GM12878 (cell line): ENCODE measurements around the gene TBC1D19. TPM values are rescaled to one million over a fixed set of nuclear protein-coding genes. Genes with fewer than 3 reads are reported as not detected.

Experiments used
- ATAC-seq: fragments of 200-7000 bp; cut with Tn5 transposase; 3 replicates; pipeline ENCODE4 v1.9.1; 2020; ENCODE audit warnings: mild to moderate bottlenecking, moderate library complexity
- BruUV-seq: library from RNA; stranded (reverse); fragments of 400-500 nt; replicated peaks from 2 replicates; lab custom pipeline; 2021; lab: Mats Ljungman, UMichigan
- CTCF ChIA-PET: fragments of 300-600 bp; sonication (Branson Sonifier 250); formaldehyde crosslinking; extraction: SDS; loops from one replicate; lab custom pipeline; 2021; ENCODE audit warnings: inconsistent platforms; lab: Yijun Ruan, JAX
- POLR2A ChIA-PET: fragments of 350-600 bp; formaldehyde crosslinking; extraction: SDS; loops from one replicate; lab custom pipeline; 2021; ENCODE audit warnings: inconsistent platforms; lab: Charles Lee
- RAD21 ChIA-PET: fragments of 300-600 bp; sonication (Branson Sonifier 250); formaldehyde crosslinking; loops from one replicate; lab custom pipeline; 2023; ENCODE audit warnings: antibody characterized with exemption; ENCODE audit not compliant: unreplicated experiment; lab: Charles Lee
- SMC1A ChIA-PET: fragments of 300-600 bp; sonication (Branson Sonifier 250); formaldehyde crosslinking; loops from one replicate; lab custom pipeline; 2023; ENCODE audit not compliant: unreplicated experiment, uncharacterized antibody; lab: Charles Lee
- DNase-seq: peaks from one replicate; pipeline ENCODE4 v3.0.0-alpha.2; 2011; ENCODE audit warnings: low read depth, low spot score
- FAIRE-seq: peaks from 3 replicates; lab custom pipeline; 2011; peaks lifted over from hg19 to GRCh38; lab: Jason Lieb, UNC
- H2AFZ ChIP-seq: 2 replicates; pipeline ENCODE4 v1.6.0; 2011; ENCODE audit warnings: low read depth, low read length, control low read depth; ENCODE audit not compliant: control insufficient read depth
- H3K27ac ChIP-seq: 2 replicates; pipeline ENCODE4 v1.5.1; 2011; ENCODE audit warnings: control low read depth; ENCODE audit not compliant: control insufficient read depth, insufficient read depth
- H3K27me3 ChIP-seq, 2 experiments: replicated peaks in 1 of 2; 2 replicates each; pipeline versions ENCODE4 v1.6.0 to v1.6.1; 2011; ENCODE audit warnings: low read length in 1 of 2; ENCODE audit not compliant: control insufficient read depth in 2 of 2, insufficient read depth in 2 of 2
- H3K36me3 ChIP-seq, 2 experiments: 2 replicates each; pipeline ENCODE4 v1.5.1; 2011; ENCODE audit warnings: low read length in 1 of 2; ENCODE audit not compliant: control insufficient read depth in 2 of 2, insufficient read depth in 2 of 2
- H3K4me1 ChIP-seq: 2 replicates; pipeline ENCODE4 v1.6.1; 2011; ENCODE audit warnings: mild to moderate bottlenecking, low read length, moderate library complexity, mixed read lengths; ENCODE audit not compliant: control insufficient read depth, insufficient read depth
- H3K4me2 ChIP-seq: 2 replicates; pipeline ENCODE4 v1.6.0; 2011; ENCODE audit warnings: control low read depth; ENCODE audit not compliant: control insufficient read depth, insufficient read depth
- H3K4me3 ChIP-seq: fragments of 200-600 bp; sonication (generic); 2 replicates; pipeline ENCODE4 v1.5.1; 2016
- H3K79me2 ChIP-seq: 2 replicates; pipeline ENCODE4 v1.6.0; 2011; ENCODE audit warnings: low read length; ENCODE audit not compliant: control insufficient read depth, insufficient read depth
- H3K9ac ChIP-seq: 2 replicates; pipeline ENCODE4 v1.8.0; 2011; ENCODE audit warnings: low read length, control low read depth, mixed read lengths; ENCODE audit not compliant: control insufficient read depth, insufficient read depth
- H3K9me3 ChIP-seq: replicated peaks from 3 replicates; pipeline ENCODE4 v1.5.1; 2011; ENCODE audit warnings: mild to moderate bottlenecking, low read length; ENCODE audit not compliant: control insufficient read depth, insufficient read depth
- H4K20me1 ChIP-seq: 2 replicates; pipeline ENCODE4 v1.6.0; 2011; ENCODE audit not compliant: control insufficient read depth, insufficient read depth
- CHD1 ChIP-seq: IDR thresholded peaks from 2 replicates; pipeline ENCODE4 v1.6.1; 2012; ENCODE audit warnings: low read depth, low read length, improper control_type of control experiment
- ETV6 ChIP-seq, 2 experiments: fragments of 450-650 bp in 1 of 2; IDR thresholded peaks in 1 of 2; conservative IDR thresholded peaks in 1 of 2; 2 replicates each; pipeline ENCODE4 v1.6.1; 2014; ENCODE audit warnings: antibody characterized with exemption in 1 of 2, borderline replicate concordance in 1 of 2, low read depth in 1 of 2, mild to moderate bottlenecking in 1 of 2, moderate library complexity in 1 of 2
- HCFC1 ChIP-seq: fragments of 150-350 bp; IDR thresholded peaks from 2 replicates; pipeline ENCODE4 v1.6.1; 2014; ENCODE audit warnings: low read length
- IKZF1 ChIP-seq: fragments of 450-650 bp; conservative IDR thresholded peaks from 2 replicates; pipeline ENCODE4 v1.6.1; 2017; ENCODE audit warnings: antibody characterized with exemption, mild to moderate bottlenecking
- PAX5 ChIP-seq: IDR thresholded peaks from 2 replicates; pipeline ENCODE4 v1.6.1; 2011; ENCODE audit warnings: low read depth, low read length, borderline replicate concordance
- PAX8 ChIP-seq: fragments of 450-650 bp; IDR thresholded peaks from 2 replicates; pipeline ENCODE4 v1.6.1; 2017; ENCODE audit warnings: mild to moderate bottlenecking, moderate library complexity
- POLR2AphosphoS2 ChIP-seq: IDR thresholded peaks from 2 replicates; pipeline ENCODE4 v1.6.1; 2011; ENCODE audit warnings: low read depth, mild to moderate bottlenecking, low read length, improper control_type of control experiment, moderate library complexity
- RELA ChIP-seq: fragments of 450-650 bp; IDR thresholded peaks from 2 replicates; pipeline ENCODE4 v1.8.0; 2014; ENCODE audit warnings: borderline replicate concordance; ENCODE audit not compliant: partially characterized antibody
- SIX5 ChIP-seq: IDR thresholded peaks from 2 replicates; pipeline ENCODE4 v1.6.1; 2011; ENCODE audit warnings: mild to moderate bottlenecking, low read depth, low read length, moderate library complexity; ENCODE audit not compliant: severe bottlenecking
- SMAD5 ChIP-seq: IDR thresholded peaks from 2 replicates; pipeline ENCODE4 v1.6.1; 2016; ENCODE audit warnings: antibody characterized with exemption, low read depth
- STAT1 ChIP-seq: fragments of 450-650 bp; conservative IDR thresholded peaks from 2 replicates; pipeline ENCODE4 v1.6.1; 2014; ENCODE audit warnings: antibody characterized with exemption, mild to moderate bottlenecking
- ZSCAN29 ChIP-seq: fragments of 450-650 bp; IDR thresholded peaks from 2 replicates; pipeline ENCODE4 v1.6.1; 2017; ENCODE audit warnings: mild to moderate bottlenecking, moderate library complexity
- WGBS: methylation state at CpG from one replicate; pipeline ENCODE4 v1.1.6; 2016; ENCODE audit warnings: low lambda C conversion rate; ENCODE audit not compliant: insufficient replicate concordance, insufficient coverage; ENCODE audit errors: missing lambda C conversion rate; 5-methylcytosine and 5-hydroxymethylcytosine counted together
- in situ Hi-C: fragments of 300-500 bp; cut with MboI; formaldehyde crosslinking; loops from 9 replicates; pipeline ENCODE4 v1.14.3; 2018; ENCODE audit warnings: mixed read lengths
- intact Hi-C: fragments of 100-400 bp; cut with micrococcal nuclease; formaldehyde crosslinking; loops from one replicate; pipeline ENCODE4 v1.14.2; 2022; ENCODE audit not compliant: unreplicated experiment
- polyA plus RNA-seq, 11 experiments: library from polyadenylated mRNA; depleted of rRNA in 4 of 11; unstranded in 6 of 11; stranded (reverse) in 5 of 11; fragments of >200 nt; fragmentation: Nextera tagmentation in 4 of 11; fragmentation: Illumina TruSeq in 1 of 11; extraction: Ambion mirVana in 4 of 11; extraction: Trizol in 1 of 11; gene quantifications; 1 replicate in 1 of 11; 2 replicates in 10 of 11; pipeline versions ENCODE4 v1.2.1 to v1.2.3, GENCODE V29; 2011 to 2016; ENCODE audit warnings: inconsistent platforms in 2 of 11, missing spikeins in 2 of 11, low read depth in 1 of 11
- total RNA-seq, 4 experiments: library from RNA; depleted of rRNA in 3 of 4; stranded (reverse); fragments of >200 nt in 3 of 4; fragmentation: Illumina TruSeq in 1 of 4; extraction: Trizol in 1 of 4; gene quantifications; 2 replicates each; pipeline versions ENCODE4 v1.2.1 to v1.2.3, GENCODE V29; 2013 to 2021
- TF ChIP-seq, protein P1 (sequence below): fragments of 150-350 bp; IDR thresholded peaks from 2 replicates; pipeline ENCODE4 v1.6.1; 2014; ENCODE audit warnings: mild to moderate bottlenecking, low read depth, low read length
- TF ChIP-seq, protein P2 (sequence below): fragments of 450-650 bp; IDR thresholded peaks from 2 replicates; pipeline ENCODE4 v1.6.1; 2016; ENCODE audit warnings: mild to moderate bottlenecking
- TF ChIP-seq, protein P3 (sequence below): fragments of 150-350 bp; IDR thresholded peaks from 2 replicates; pipeline ENCODE4 v1.6.1; 2016; ENCODE audit warnings: low read depth, low read length
- TF ChIP-seq, protein P4 (sequence below): fragments of 450-650 bp; IDR thresholded peaks from 2 replicates; pipeline ENCODE4 v1.6.1; 2014; ENCODE audit warnings: mild to moderate bottlenecking

Gene TBC1D19
- total and polyA plus RNA-seq, 10 of the 15 experiments (the other 5 are each of a cell fraction or from before 2014, with no cell fraction given): 0.29 to 3.9 (median 2.1) TPM

DNA sequence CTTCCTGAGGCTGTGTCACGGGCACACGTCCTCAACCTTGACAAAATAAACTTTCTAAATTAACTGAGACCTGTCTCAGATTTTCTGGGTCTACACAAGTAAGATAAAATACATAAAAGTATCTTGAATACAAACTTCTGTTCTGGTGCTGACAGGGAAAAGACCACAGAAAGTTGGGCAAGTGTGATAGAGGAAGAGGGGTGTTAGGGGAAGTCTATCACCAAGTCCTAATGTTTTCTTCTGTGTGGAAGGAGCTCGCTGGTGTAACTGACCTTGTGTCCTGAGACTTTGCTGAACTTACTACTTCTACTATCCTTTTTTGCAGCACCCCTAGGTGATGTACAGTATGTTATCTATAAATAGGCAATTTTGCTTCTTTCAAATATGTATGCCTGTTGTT, 179.8 kb downstream of the TBC1D19 start:
- ChIA-PET CTCF (no interaction called here), RAD21 (no interaction called here), POLR2A (no interaction called here), SMC1A (interaction anchor here (0.5 to 1.1 kb wide), 2 partner anchors 41 to 236 kb away, joined by 3 read pairs; no protein-coding TSS in a partner anchor)
- BruUV-seq: no TSS peak
- no peaks in the 10 kb centered on the region for H3K79me2 ChIP-seq
- DNase-seq (no peak), FAIRE-seq (no peak), ATAC-seq (no peak)
- H3K4me2 ChIP-seq: no peak overlapping the region
- H3K36me3 ChIP-seq: no peaks in the 10 kb centered on the region
- H3K9me3 ChIP-seq: no peaks in the 10 kb centered on the region
- no peak overlapping the region for H3K9ac ChIP-seq
- H3K4me1 ChIP-seq: no peaks in the 10 kb centered on the region
- no peak overlapping the region for H3K27ac ChIP-seq
- intact Hi-C loops: no loop called here
- in situ Hi-C loops: no loop called here
- H3K27me3 ChIP-seq: no peaks in the 10 kb centered on the region; a peak in 1 of 4 replicates
- no peaks in the 10 kb centered on the region for H4K20me1 ChIP-seq
- H2AFZ ChIP-seq: no peak overlapping the region
- no peak overlapping the region for H3K4me3 ChIP-seq
- WGBS: 88% methylated on average over 3 of the region's 3 CpGs
- TF ChIP-seq PAX8: no peak
- TF ChIP-seq HCFC1: no peak
- TF ChIP-seq STAT1: no peak
- TF ChIP-seq, protein P1, sequence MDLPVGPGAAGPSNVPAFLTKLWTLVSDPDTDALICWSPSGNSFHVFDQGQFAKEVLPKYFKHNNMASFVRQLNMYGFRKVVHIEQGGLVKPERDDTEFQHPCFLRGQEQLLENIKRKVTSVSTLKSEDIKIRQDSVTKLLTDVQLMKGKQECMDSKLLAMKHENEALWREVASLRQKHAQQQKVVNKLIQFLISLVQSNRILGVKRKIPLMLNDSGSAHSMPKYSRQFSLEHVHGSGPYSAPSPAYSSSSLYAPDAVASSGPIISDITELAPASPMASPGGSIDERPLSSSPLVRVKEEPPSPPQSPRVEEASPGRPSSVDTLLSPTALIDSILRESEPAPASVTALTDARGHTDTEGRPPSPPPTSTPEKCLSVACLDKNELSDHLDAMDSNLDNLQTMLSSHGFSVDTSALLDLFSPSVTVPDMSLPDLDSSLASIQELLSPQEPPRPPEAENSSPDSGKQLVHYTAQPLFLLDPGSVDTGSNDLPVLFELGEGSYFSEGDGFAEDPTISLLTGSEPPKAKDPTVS: no peak
- no peak for TF ChIP-seq CHD1
- TF ChIP-seq SIX5: no peak
- TF ChIP-seq, protein P2, sequence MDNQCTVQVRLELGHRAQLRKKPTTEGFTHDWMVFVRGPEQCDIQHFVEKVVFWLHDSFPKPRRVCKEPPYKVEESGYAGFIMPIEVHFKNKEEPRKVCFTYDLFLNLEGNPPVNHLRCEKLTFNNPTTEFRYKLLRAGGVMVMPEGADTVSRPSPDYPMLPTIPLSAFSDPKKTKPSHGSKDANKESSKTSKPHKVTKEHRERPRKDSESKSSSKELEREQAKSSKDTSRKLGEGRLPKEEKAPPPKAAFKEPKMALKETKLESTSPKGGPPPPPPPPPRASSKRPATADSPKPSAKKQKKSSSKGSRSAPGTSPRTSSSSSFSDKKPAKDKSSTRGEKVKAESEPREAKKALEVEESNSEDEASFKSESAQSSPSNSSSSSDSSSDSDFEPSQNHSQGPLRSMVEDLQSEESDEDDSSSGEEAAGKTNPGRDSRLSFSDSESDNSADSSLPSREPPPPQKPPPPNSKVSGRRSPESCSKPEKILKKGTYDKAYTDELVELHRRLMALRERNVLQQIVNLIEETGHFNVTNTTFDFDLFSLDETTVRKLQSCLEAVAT: no peak
- no peak for TF ChIP-seq IKZF1
- no peak for TF ChIP-seq PAX5
- TF ChIP-seq ZSCAN29: no peak
- TF ChIP-seq, protein P3, sequence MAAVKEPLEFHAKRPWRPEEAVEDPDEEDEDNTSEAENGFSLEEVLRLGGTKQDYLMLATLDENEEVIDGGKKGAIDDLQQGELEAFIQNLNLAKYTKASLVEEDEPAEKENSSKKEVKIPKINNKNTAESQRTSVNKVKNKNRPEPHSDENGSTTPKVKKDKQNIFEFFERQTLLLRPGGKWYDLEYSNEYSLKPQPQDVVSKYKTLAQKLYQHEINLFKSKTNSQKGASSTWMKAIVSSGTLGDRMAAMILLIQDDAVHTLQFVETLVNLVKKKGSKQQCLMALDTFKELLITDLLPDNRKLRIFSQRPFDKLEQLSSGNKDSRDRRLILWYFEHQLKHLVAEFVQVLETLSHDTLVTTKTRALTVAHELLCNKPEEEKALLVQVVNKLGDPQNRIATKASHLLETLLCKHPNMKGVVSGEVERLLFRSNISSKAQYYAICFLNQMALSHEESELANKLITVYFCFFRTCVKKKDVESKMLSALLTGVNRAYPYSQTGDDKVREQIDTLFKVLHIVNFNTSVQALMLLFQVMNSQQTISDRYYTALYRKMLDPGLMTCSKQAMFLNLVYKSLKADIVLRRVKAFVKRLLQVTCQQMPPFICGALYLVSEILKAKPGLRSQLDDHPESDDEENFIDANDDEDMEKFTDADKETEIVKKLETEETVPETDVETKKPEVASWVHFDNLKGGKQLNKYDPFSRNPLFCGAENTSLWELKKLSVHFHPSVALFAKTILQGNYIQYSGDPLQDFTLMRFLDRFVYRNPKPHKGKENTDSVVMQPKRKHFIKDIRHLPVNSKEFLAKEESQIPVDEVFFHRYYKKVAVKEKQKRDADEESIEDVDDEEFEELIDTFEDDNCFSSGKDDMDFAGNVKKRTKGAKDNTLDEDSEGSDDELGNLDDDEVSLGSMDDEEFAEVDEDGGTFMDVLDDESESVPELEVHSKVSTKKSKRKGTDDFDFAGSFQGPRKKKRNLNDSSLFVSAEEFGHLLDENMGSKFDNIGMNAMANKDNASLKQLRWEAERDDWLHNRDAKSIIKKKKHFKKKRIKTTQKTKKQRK: no peak
- TF ChIP-seq ETV6 (conservative IDR thresholded peaks at IDR 0.05 in 1 of 2, IDR thresholded peaks at IDR 0.05 in 1 of 2; ENCODE audit: borderline replicate concordance in 1 of 2, low read depth in 1 of 2): no peak
- TF ChIP-seq RELA: no peak
- TF ChIP-seq, protein P4, sequence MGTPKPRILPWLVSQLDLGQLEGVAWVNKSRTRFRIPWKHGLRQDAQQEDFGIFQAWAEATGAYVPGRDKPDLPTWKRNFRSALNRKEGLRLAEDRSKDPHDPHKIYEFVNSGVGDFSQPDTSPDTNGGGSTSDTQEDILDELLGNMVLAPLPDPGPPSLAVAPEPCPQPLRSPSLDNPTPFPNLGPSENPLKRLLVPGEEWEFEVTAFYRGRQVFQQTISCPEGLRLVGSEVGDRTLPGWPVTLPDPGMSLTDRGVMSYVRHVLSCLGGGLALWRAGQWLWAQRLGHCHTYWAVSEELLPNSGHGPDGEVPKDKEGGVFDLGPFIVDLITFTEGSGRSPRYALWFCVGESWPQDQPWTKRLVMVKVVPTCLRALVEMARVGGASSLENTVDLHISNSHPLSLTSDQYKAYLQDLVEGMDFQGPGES: no peak
- TF ChIP-seq SMAD5: no peak
- TF ChIP-seq POLR2AphosphoS2: no peak
